Measurements from ENCODE around the gene DLEC1. TPM values are rescaled to one million over a fixed set of nuclear protein-coding genes. Genes with fewer than 3 reads are reported as not detected.
A peak's percentile ranks its signal among the peaks of the same experiment; 100 is the strongest.

DLEC1 gene
- total RNA-seq, 1 donor, result under 0.01 TPM

DNA sequence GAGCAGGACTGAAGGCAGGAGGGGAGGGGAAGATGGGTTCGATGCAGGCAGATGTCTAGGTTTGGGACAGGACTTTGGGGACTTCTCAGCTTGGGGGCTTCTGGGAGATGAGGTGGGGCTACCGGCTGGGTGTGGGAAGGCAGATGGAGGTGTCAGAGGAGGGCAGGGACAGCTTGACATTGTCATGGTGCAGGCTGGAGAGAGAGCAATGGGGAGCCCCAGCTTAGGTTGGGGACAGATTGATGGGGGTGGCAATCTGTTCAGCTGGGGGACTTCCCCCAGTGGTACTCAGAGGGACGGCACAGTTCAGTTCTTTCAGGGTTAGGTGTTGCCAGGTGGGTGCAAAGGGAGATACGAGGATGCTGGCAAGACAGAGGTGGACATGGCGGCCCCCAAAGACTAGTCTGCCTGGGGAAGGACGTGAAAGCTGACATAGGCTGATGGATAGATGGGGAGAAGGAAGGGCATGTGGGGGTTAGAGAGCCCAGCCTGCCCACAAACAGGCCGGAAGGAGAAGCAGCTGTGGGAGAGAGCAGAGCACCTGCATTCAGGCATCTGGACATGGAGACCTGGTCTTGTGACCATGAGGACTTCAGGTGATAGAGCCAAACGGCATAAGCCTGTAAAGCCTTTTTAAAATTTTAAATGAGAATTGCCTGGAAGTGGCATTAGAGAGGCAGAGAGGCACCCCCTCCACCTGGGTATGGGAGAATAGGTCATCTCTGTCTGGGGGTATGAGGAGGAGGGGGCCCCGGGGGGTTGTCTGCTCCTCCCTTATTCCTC is 76.8 kb downstream of the DLEC1 start:
- TF ChIP-seq, protein P1, sequence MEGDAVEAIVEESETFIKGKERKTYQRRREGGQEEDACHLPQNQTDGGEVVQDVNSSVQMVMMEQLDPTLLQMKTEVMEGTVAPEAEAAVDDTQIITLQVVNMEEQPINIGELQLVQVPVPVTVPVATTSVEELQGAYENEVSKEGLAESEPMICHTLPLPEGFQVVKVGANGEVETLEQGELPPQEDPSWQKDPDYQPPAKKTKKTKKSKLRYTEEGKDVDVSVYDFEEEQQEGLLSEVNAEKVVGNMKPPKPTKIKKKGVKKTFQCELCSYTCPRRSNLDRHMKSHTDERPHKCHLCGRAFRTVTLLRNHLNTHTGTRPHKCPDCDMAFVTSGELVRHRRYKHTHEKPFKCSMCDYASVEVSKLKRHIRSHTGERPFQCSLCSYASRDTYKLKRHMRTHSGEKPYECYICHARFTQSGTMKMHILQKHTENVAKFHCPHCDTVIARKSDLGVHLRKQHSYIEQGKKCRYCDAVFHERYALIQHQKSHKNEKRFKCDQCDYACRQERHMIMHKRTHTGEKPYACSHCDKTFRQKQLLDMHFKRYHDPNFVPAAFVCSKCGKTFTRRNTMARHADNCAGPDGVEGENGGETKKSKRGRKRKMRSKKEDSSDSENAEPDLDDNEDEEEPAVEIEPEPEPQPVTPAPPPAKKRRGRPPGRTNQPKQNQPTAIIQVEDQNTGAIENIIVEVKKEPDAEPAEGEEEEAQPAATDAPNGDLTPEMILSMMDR (IDR thresholded peaks at IDR 0.05; ENCODE audit: extremely low read depth, low read depth, low read length), result no peak
- peak; percentile 72 for DNase-seq (ENCODE audit: insufficient read length, low spot score, missing footprints)
- Histone ChIP-seq H3K4me1 (ENCODE audit: insufficient read depth, low read length) (no peaks in the 10 kb centered on the region), H4K20me1 (ENCODE audit: insufficient read depth, low read length) (no peaks in the 10 kb centered on the region), H3K36me3 (ENCODE audit: insufficient read depth, low read length) (no peaks in the 10 kb centered on the region), H3K9me3 (ENCODE audit: low read depth, low read length) (no peaks in the 10 kb centered on the region), H3K4me2 (ENCODE audit: insufficient read depth, low read length) (no peak overlapping the region), H3K27ac (ENCODE audit: low read depth, low read length) (no peak overlapping the region), H3K27me3 (ENCODE audit: insufficient read depth, low read length) (peaks cover 13% of the 10 kb centered on the region), H3K4me3 (ENCODE audit: insufficient read depth, low read length) (no peak overlapping the region), H2AFZ (ENCODE audit: low read length) (no peak overlapping the region), H3K79me2 (ENCODE audit: insufficient read depth, low read length) (no peaks in the 10 kb centered on the region)

DNA sequence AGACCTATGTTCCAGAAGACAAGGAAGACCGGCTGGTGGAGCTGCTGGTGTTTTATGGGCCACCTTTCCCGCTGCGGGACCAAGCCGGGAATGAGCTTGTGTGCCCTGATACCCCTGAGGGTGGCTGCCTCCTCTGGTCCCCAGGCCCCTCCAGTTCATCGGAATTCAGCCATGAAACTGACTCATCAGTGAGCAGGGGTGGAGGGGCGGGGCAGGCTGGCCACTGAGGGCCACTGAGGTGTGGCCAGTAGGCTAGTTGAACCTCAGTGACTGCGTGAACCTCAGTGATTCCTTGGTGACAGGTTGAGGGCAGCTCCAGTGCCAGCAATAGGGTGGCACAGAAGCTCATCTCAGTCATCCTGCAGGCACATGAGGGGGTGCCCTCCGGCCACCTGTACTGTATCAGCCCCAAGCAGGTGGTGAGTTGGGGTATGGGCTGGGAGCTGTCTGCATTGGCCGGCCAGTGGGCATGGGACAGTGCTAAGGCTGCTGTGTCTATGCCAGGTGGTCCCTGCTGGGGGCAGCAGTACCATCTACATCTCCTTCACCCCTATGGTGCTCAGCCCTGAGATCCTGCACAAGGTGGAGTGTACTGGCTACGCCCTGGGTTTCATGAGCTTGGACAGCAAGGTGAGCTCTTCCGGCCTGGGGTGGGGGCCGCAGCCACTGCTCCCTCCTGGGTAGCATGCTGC is 77.6 kb downstream of the DLEC1 start:
- H4K20me1 ChIP-seq (ENCODE audit: insufficient read depth, low read length), result no peaks in the 10 kb centered on the region
- H3K79me2 ChIP-seq (ENCODE audit: insufficient read depth, low read length), result no peaks in the 10 kb centered on the region
- TF ChIP-seq, protein P1 (IDR thresholded peaks at IDR 0.05; ENCODE audit: extremely low read depth, low read depth, low read length), result no peak
- peak; percentile 69 for DNase-seq (ENCODE audit: insufficient read length, low spot score, missing footprints)
- H3K4me2 ChIP-seq (ENCODE audit: insufficient read depth, low read length), result no peak overlapping the region
- no peaks in the 10 kb centered on the region for H3K9me3 ChIP-seq (ENCODE audit: low read depth, low read length)
- no peak overlapping the region for H2AFZ ChIP-seq (ENCODE audit: low read length)
- H3K27me3 ChIP-seq (ENCODE audit: insufficient read depth, low read length), result peaks cover 13% of the 10 kb centered on the region
- no peak overlapping the region for H3K4me3 ChIP-seq (ENCODE audit: insufficient read depth, low read length)
- H3K36me3 ChIP-seq (ENCODE audit: insufficient read depth, low read length), result no peaks in the 10 kb centered on the region
- H3K4me1 ChIP-seq (ENCODE audit: insufficient read depth, low read length), result no peaks in the 10 kb centered on the region
- H3K27ac ChIP-seq (ENCODE audit: low read depth, low read length), result no peak overlapping the region

DNA sequence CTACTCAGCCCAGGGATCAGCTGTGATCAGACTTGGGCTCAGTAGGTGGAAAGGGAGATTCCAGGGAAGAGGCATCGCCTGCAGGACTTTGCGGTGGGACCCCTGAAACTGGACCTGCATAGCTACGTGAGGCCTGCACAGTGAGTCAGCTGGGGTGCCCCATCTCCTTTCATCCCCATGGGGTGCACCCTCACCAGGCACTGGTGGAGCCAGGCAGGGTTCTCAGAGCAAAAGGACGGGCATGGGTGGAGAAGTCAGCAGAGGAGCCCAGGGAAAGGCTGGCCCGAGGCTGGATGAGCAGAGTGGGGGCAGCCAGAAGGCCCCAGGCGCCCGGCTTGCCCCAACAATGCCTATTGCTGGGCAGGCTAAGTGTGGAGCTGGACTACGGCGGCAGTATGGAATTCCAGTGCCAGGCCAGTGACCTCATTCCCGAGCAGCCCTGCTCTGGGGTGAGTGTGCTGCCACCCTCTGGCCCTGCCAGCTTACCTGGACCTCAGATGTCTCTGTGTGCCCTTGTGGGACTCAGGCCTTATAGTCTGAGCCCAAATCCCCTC is 78.2 kb downstream of the DLEC1 start:
- peaks cover 13% of the 10 kb centered on the region for H3K27me3 ChIP-seq (ENCODE audit: insufficient read depth, low read length)
- peak; percentile 87 for DNase-seq (ENCODE audit: insufficient read length, low spot score, missing footprints)
- H3K27ac ChIP-seq (ENCODE audit: low read depth, low read length), result no peak overlapping the region
- no peaks in the 10 kb centered on the region for H3K4me1 ChIP-seq (ENCODE audit: insufficient read depth, low read length)
- peaks cover 2% of the 10 kb centered on the region for H3K36me3 ChIP-seq (ENCODE audit: insufficient read depth, low read length)
- no peaks in the 10 kb centered on the region for H4K20me1 ChIP-seq (ENCODE audit: insufficient read depth, low read length)
- H3K4me2 ChIP-seq (ENCODE audit: insufficient read depth, low read length), result no peak overlapping the region
- no peak overlapping the region for H3K4me3 ChIP-seq (ENCODE audit: insufficient read depth, low read length)
- TF ChIP-seq, protein P1 (IDR thresholded peaks at IDR 0.05; ENCODE audit: extremely low read depth, low read depth, low read length), result no peak
- no peaks in the 10 kb centered on the region for H3K79me2 ChIP-seq (ENCODE audit: insufficient read depth, low read length)
- no peak overlapping the region for H2AFZ ChIP-seq (ENCODE audit: low read length)
- H3K9me3 ChIP-seq (ENCODE audit: low read depth, low read length), result no peaks in the 10 kb centered on the region
